Duodenal mucosa (tissue), 2 donors: ENCODE measurements around the gene CDC25B.
A peak's percentile ranks its signal among the peaks of the same experiment; 100 is the strongest.

Experiments
- H3K27ac ChIP-seq: one replicate; pipeline ENCODE4 v1.7.0; 2013; ENCODE audit warnings: low read depth, low read length
- H3K27me3 ChIP-seq, 2 donors: one replicate each; pipeline ENCODE4 v1.7.0; 2013; ENCODE audit warnings: low read length in 2 of 2, control low read depth in 1 of 2; ENCODE audit not compliant: insufficient read depth in 2 of 2, control insufficient read depth in 1 of 2
- H3K36me3 ChIP-seq, 2 donors: one replicate each; pipeline ENCODE4 v1.7.0; 2013; ENCODE audit warnings: low read length in 2 of 2, control low read depth in 1 of 2; ENCODE audit not compliant: insufficient read depth in 2 of 2, control insufficient read depth in 1 of 2
- H3K4me1 ChIP-seq, 2 donors: one replicate each; pipeline ENCODE4 v1.7.0; 2013; ENCODE audit warnings: low read length in 2 of 2, control low read depth in 1 of 2; ENCODE audit not compliant: insufficient read depth in 2 of 2, control insufficient read depth in 1 of 2
- H3K4me3 ChIP-seq, 2 donors: one replicate each; pipeline ENCODE4 v1.7.0; 2013; ENCODE audit warnings: low read length in 2 of 2, low read depth in 1 of 2
- H3K9ac ChIP-seq, 2 donors: one replicate each; pipeline ENCODE4 v1.7.0; 2013; ENCODE audit warnings: low read length in 2 of 2, low read depth in 1 of 2
- H3K9me3 ChIP-seq, 2 donors: one replicate each; pipeline ENCODE4 v1.7.0; 2013; ENCODE audit warnings: low read length in 2 of 2, control low read depth in 1 of 2; ENCODE audit not compliant: control insufficient read depth in 1 of 2

CDC25B gene

DNA sequence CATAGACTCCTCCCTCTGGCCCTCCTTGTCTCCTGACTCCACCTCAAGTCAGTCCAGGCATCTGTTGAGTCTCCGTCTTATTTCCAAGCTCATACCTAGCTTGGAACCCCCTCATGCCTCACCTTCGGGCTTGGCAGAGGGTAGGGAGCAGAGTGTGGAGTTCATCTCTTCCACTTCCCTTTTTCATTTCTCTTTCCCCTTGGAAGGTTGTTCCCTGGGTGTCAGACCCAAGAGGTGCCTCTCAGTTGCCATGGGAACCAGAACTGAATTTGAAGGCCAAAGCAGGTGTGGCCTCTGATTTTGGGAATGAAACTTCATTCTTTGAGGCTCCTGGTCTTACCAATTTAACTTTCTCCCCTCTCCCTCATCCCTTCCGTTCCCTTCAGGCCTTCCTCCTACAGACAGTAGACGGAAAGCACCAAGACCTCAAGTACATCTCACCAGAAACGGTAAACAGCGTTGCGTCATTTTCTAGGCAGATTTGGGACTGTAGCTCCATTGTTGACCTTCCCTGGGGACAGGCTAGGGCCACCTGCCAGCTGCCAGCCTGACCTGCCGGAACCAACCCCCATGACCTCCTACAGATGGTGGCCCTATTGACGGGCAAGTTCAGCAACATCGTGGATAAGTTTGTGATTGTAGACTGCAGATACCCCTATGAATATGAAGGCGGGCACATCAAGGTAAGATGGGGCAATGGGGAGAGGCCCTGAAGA, 6.6 kb downstream of the CDC25B start:
- H3K9ac ChIP-seq = no peak overlapping the region
- H3K36me3 ChIP-seq = peaks cover 34 to 50% of the 10 kb centered on the region in 2 donors
- H3K4me3 ChIP-seq = no peak overlapping the region
- no peak overlapping the region for H3K27ac ChIP-seq
- peaks cover 47 to 49% of the 10 kb centered on the region in 2 donors for H3K4me1 ChIP-seq
- H3K27me3 ChIP-seq = no peaks in the 10 kb centered on the region
- H3K9me3 ChIP-seq = no peaks in the 10 kb centered on the region

DNA sequence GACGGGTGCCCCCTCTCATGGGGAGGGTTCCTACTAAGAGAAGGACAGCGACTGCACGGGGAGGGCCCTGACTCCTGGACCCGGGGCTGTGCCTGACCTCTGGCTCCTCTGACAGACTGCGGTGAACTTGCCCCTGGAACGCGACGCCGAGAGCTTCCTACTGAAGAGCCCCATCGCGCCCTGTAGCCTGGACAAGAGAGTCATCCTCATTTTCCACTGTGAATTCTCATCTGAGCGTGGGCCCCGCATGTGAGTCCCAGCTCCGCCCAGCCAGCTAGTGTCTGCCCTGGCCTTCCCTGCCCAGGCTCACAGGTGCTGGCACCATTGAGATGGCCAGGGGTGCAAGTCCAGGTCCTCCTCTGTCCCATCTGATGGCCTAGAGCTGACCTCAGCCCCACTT, 7.2 kb downstream of the CDC25B start:
- Histone ChIP-seq H3K36me3 (peaks cover 34 to 50% of the 10 kb centered on the region in 2 donors), H3K27me3 (no peaks in the 10 kb centered on the region), H3K27ac (no peak overlapping the region), H3K9ac (no peak overlapping the region), H3K4me1 (peaks cover 49 to 53% of the 10 kb centered on the region in 2 donors), H3K4me3 (no peak overlapping the region), H3K9me3 (no peaks in the 10 kb centered on the region)

DNA sequence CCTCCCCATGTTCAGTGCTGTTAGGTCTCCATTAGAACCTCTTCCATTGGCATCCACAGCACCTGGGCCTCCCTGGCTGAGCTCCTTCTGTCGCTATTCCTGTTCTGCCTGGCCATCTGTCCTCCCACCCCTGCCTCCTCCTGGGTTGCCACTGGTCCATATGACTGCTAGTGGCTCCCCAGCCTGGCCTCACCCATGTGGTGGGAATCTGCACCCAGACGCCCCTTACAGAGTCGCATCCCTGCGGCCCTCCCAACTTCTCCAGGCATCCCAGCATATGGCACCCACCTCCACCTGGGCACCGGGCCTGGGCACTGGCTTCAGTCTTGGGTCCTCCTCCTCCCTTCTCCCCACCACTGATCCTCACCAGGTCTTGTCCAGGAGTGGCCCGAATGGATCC, 7.7 kb downstream of the CDC25B start:
- H3K27ac ChIP-seq = no peak overlapping the region
- no peak overlapping the region for H3K4me3 ChIP-seq
- H3K9ac ChIP-seq = no peak overlapping the region
- peaks cover 34 to 50% of the 10 kb centered on the region in 2 donors for H3K36me3 ChIP-seq
- H3K9me3 ChIP-seq = no peaks in the 10 kb centered on the region
- no peaks in the 10 kb centered on the region for H3K27me3 ChIP-seq
- peaks cover 48 to 50% of the 10 kb centered on the region in 2 donors for H3K4me1 ChIP-seq

DNA sequence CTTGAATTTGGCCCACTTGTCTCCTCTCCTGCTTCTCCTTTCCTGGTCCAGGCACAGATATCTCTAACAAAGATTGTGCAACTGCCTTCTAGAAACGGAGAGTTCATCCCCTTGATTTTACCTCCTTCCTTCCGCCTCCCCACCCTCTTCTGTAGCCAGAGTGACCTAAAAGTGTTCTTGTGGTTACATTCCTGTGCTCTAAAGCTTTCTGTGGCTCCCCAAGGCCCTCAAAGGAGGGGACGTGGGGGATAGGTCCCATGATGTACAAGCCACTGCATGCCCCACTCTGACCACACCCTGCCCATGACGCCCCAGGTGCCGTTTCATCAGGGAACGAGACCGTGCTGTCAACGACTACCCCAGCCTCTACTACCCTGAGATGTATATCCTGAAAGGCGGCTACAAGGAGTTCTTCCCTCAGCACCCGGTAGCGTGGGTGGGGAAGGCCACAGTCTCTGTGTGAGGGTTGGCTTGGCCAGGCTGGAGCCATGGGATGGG, 8.2 kb downstream of the CDC25B start:
- no peak overlapping the region for H3K9ac ChIP-seq
- no peaks in the 10 kb centered on the region for H3K27me3 ChIP-seq
- H3K4me3 ChIP-seq = no peak overlapping the region
- peaks cover 34 to 50% of the 10 kb centered on the region in 2 donors for H3K36me3 ChIP-seq
- H3K27ac ChIP-seq = no peak overlapping the region
- no peaks in the 10 kb centered on the region for H3K9me3 ChIP-seq
- peaks cover 44 to 46% of the 10 kb centered on the region in 2 donors for H3K4me1 ChIP-seq

DNA sequence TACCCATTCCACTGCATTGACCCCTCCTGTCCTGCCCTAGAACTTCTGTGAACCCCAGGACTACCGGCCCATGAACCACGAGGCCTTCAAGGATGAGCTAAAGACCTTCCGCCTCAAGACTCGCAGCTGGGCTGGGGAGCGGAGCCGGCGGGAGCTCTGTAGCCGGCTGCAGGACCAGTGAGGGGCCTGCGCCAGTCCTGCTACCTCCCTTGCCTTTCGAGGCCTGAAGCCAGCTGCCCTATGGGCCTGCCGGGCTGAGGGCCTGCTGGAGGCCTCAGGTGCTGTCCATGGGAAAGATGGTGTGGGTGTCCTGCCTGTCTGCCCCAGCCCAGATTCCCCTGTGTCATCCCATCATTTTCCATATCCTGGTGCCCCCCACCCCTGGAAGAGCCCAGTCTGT, 8.7 kb downstream of the CDC25B start:
- Histone ChIP-seq H3K4me1 (peaks cover 39 to 41% of the 10 kb centered on the region in 2 donors), H3K9me3 (no peaks in the 10 kb centered on the region), H3K36me3 (peaks cover 34 to 50% of the 10 kb centered on the region in 2 donors), H3K27me3 (no peaks in the 10 kb centered on the region), H3K4me3 (no peak overlapping the region), H3K27ac (no peak overlapping the region), H3K9ac (no peak overlapping the region)

DNA sequence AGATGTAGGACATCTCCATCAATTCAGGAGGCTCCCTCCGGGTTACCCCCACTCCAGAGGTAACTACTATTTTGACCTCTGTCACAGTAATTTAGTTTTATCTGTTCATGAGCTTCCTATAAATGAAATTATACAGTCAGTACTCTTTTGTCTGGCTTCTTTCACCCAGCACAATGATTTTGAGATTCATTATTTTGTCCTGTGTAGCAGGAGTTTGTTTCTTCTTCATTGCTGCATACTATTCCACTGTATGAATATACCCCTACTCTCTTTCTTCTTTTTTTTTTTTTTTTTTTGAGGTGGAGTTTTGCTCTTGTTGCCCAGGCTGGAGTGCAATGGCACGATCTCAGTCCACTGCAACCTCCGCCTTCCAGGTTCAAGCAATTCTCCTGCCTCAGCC, 12.4 kb downstream of the CDC25B start:
- H3K27me3 ChIP-seq = no peaks in the 10 kb centered on the region
- H3K9me3 ChIP-seq = no peaks in the 10 kb centered on the region
- H3K9ac ChIP-seq = peak overlapping the region in 1 of 2 donors; percentile 45
- H3K4me3 ChIP-seq = no peak overlapping the region
- H3K36me3 ChIP-seq = peaks cover 6 to 17% of the 10 kb centered on the region in 2 donors
- peak overlapping the region; percentile 85 for H3K27ac ChIP-seq
- H3K4me1 ChIP-seq = peaks cover 59 to 62% of the 10 kb centered on the region in 2 donors

DNA sequence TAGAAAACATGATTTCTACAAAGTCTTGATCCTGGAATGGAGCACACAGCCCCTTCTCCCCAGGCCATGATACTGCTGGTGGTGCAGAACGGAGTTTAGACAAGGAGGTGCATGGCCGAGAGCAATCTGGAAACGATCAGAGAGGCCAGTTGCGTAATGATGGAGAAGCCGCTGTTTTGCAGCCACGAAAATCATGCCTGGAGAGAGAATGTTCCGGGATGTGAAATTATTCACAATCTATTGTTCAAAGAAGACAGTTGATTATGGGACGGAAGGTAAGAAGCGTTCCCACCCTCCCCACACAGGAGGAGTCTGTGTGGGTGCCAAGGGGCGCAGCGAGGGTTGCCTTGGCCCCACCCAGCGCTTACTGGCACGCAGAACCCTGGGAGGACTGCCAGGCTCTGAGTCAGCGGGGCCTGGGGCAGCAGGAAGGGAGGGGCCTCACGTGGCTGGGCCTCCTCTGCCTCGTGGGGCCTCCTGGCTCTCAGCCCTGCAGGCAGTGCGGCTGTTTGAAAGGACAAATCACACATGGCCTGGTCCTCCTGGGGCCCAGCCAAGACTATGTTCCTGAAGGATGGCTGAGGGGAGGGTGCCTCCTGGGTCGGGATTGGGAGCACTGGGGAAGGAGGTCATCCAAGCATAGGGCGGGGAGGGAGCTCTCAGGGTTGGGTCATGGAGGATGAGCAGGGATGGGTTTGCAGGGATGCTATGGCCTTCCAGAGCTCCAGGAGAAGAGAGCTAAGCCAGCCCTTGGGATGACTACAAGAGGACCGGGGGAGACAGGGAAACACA, 15.6 kb downstream of the CDC25B start:
- Histone ChIP-seq H3K9ac (peak overlapping the region; percentile 50 to 76), H3K36me3 (no peaks in the 10 kb centered on the region), H3K27me3 (no peaks in the 10 kb centered on the region), H3K9me3 (no peaks in the 10 kb centered on the region), H3K4me1 (peaks cover 52 to 55% of the 10 kb centered on the region in 2 donors), H3K4me3 (peak overlapping the region; percentile 63 to 74), H3K27ac (peak overlapping the region; percentile 74)

DNA sequence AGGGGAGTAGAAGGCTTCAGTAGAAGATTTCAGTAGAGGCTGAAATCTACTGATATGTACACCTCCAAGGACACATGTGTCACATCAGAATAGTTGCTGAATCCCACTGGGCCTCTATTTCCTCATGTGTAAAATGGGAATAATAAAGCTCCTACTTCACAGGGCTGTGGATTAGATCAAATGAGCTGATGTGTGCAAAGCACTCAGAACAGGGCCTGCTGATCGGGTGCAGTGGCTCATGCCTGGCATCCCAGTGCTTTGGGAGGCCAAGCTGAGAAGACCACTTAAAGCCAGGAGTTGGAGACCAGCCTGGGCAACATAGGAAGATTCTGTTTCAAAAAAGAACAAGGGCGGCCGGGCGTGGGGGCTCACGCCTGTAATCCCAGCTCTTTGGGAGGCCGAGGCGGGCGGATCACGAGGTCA, 16.2 kb downstream of the CDC25B start:
- peaks cover 46 to 49% of the 10 kb centered on the region in 2 donors for H3K4me1 ChIP-seq
- H3K36me3 ChIP-seq = no peaks in the 10 kb centered on the region
- peak overlapping the region; percentile 74 for H3K27ac ChIP-seq
- peak overlapping the region; percentile 50 to 54 for H3K9ac ChIP-seq
- H3K4me3 ChIP-seq = peak overlapping the region in 1 of 2 donors; percentile 63
- H3K27me3 ChIP-seq = no peaks in the 10 kb centered on the region
- H3K9me3 ChIP-seq = no peaks in the 10 kb centered on the region

DNA sequence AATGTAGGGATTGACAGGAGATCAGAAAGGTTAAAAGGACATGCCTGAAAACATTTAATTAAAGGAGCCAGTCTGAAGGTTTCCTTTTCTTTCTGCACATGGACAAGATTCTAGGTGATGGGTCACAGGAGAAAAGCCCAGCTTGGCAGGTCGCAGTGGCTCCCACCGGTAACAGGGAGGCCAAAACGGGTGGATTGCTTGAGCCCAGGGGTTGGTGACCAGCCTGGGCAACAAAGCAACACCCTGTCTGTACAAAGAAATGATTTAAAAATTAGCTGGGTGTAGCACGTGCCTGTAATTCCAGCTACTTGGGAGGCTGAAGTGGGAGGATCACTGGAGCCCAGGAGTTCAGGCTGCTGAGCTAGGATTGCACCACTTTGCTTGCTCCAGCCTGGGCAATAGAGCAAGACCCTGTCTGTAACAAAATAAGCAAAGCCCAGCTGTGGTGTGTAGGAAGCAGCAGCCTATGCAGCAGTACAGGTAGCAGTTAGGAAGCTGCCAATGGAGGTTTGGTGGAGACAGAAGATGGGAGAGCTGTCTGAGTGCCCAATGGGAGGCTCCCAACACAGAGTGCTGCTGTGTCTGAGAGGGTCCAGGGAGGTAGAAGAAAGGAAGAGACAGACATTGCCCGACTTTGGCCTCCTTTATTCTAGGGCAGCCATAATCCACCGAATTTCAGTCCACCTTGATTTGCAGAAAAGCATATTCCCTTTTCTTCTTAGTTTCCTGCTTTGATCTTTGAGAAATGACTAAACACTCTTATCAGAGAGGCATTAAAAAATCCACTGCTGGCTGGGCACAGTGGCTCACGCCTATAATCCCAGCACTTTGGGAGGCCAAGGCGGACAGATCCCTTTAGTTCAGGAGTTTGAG, 17.1 kb downstream of the CDC25B start:
- Histone ChIP-seq H3K4me3 (no peak overlapping the region), H3K9ac (no peak overlapping the region), H3K36me3 (no peaks in the 10 kb centered on the region), H3K4me1 (peaks cover 40 to 43% of the 10 kb centered on the region in 2 donors), H3K27me3 (no peaks in the 10 kb centered on the region), H3K27ac (no peak overlapping the region), H3K9me3 (no peaks in the 10 kb centered on the region)
